Stimulated activated CD4-positive, alpha-beta T cell treated with anti-CD3 and anti-CD28 coated beads, TNF-alpha, amount 100 ng/mL, for 24 hours (primary cell): ENCODE data around the gene STPG1.
A peak's percentile ranks its signal among the peaks of the same experiment; 100 is the strongest.
"Not testable (repeated sequence)": the region's sequence is repeated elsewhere in the genome, so short reads cannot be mapped to it uniquely, and the experiment has no call there.

Source experiments
- DNase-seq, 3 experiments: peaks; one replicate each; pipeline ENCODE4 v3.0.0-alpha.2; 2020; ENCODE audit warnings: low read depth in 3 of 3

Gene STPG1, protein sequence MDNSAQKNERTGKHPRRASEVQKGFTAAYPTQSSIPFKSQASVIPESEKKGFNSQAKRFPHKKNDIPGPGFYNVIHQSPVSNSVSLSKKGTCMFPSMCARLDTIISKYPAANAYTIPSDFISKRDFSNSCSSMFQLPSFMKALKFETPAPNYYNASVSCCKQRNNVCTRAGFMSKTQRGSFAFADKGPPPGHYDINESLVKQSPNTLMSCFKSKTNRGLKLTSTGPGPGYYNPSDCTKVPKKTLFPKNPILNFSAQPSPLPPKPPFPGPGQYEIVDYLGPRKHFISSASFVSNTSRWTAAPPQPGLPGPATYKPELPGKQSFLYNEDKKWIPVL

DNA sequence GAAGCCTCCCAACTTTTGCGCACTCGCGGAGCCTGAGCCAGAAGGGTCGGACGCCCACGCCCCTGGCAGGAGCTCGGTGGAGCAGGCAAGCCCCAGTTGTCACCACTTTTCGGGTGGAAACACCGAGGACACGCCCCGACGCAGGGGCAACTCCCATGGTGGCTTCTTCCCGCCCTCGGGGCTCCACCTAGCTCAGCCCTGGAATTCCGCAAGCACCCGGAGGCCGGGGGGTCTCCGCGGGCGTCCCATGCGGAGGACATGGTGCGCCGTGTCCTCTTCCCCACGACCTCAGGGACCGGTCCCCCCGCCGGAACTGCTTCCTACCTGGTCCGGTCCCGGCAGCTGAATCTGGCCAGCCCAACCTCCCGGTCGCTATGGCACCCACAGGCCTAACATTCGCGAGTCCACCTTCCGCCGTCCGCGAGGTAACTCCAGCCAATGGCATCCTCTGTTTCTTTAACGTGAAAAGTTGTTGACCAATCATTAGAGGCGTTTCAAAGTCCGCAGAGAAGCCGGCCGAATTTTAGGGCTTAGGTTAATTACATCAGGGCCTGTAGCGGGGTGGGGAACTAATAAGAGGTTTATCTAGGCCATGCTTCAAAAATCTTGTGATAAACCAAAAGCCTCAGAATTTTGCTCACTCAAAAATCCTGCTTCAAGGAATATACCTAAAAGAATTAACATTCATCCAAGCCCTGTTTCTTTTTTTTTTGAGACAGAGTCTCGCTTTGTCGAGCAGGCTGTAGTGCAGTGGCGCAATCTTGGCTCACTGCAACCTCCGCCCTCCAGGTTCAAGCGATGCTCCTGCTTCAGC, at the start of gene STPG1:
Gene STPG1, minus strand, starts transcription at position 433 of the 814 bp plus-strand sequence. CDS start 12,394 bp downstream, outside the sequence.
- peak; percentile 54 to 79 (median 68) for DNase-seq

DNA sequence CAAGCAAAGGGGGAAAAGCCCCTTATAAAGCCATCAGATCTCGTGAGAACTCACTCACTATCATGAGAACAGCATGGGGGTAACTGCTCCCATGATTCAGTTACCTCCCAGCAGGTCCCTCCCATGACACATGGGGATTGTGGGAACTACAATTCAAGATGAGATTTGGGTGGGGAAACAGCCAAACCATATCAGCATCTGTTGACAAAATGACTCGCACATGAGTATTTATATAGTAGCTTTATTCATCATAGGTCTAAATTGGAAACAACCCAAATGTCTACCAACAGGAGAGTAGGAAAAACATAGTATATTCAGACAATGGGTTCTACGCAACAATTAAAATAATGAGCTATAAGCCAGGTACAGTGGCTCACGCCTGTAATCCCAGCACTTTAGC, 48.5 kb upstream of the STPG1 start:
- DNase-seq: not testable (repeated sequence)

DNA sequence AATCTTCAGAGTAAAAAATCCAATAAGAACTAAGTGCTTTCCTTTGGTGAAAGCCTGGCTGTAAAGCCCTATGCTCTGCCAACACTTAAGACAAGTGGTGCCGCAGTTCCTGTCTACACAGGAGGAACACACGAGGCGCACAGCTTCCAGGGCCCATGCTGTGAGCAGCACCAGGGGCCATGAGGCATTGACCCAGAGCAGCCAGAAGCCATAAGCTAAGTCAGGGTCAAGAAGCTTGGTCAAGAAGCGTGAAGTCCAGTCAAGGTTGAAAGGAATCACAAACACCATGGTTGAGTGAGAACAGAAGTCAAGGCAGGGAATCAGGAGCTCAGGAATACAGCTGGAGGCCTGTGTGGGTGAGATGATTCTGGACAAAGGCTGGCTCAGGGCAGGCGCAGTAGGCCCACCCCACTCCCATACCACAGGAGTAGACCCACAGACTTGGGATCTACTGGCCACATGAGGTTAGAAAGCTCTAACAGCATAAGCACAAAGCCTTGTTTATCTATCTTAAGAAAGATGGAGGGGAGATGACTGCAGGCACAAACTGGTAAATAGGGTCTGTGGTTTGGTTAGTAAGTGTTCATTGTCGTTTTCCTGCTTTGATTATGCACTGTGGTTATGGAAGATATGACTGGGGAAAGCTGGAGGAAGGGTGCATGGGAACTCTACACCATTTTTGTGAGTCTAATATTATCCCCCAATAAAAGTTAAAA, 46.1 kb upstream of the STPG1 start:
- DNase-seq: no peak

DNA sequence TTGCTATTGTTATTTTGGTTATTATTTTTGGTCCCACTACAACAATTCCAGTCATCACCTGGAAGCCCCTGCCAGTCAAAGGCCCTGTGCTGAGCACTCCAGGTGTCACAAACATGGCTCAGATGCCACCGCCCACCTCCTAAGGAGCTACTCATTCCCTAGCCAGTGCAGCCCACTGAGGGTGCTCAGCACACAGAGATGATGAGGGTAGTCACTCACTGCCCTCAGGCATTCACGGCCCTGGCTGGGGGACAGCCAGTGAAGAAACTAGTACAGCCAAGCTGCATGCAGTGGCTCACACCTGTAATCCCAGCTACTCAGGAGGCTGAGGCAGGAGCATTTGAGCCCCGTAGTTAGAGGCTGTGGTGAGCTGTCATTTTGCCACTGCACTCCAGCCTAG, 44.3 kb upstream of the STPG1 start:
- no peak for DNase-seq

DNA sequence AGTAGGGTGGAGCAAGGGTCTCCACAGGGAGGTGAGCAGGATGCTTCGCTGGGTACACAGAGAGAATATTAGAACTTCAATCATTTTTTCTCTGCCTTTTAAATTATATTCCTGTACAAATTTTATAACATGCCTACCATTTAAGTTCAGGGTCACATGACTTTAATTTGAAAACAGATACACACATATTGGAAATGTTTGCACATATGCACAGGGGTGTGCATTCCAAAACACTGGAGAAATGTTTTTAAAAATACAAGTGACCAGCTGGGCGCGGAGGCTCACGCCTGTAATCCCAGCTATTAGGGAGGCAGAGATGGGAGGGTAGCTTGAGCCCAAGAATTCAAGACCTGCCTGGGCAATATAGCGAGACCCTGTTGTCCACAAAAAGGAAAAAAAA, 41.7 kb upstream of the STPG1 start:
- no peak for DNase-seq

DNA sequence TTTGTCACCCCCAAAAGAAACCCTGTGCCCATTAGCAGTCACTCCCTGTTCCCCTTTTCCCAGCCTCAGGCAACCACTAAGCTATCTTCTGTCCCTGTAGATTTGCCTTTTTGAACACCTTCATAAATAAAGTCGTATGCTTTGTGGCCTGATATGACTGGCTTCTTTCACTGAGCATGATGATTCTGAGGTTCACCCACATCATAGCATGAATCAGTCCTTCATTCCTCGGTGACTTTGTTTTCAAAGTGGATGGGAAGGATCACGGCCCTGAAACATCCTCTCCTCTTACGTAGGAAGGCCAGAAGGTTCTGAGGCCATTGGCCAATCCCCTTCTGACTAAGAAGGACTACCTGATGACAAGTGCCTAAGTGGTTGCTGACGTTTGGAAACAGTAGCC, 41.1 kb upstream of the STPG1 start:
- DNase-seq: no peak

DNA sequence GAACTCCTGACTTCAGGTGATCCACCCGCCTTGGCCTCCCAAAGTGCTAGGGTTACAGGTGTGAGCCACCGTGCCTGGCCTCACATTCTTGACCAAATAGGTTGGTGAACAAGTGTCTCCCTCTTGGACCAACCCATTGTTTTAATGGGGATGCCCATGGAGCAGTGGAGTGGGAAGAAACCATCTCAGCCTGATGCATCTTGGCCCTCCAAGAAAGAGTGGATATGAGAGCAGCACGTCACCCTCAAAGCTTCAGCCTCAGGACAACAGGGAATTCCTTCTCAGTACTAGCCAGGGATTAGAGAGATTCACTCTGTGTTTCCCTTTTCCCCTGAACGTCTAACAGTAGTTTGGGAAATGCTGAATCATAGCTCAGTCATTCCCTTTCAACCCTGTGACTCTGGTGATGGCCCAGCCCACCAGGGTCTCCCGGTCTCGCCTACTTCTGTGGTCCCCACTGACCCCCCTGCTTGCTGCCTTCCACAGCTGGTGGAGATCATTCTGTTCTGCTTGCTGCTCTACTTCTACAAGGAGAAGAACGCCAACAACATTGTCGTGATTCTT, 39.4 kb upstream of the STPG1 start:
- no peak for DNase-seq

DNA sequence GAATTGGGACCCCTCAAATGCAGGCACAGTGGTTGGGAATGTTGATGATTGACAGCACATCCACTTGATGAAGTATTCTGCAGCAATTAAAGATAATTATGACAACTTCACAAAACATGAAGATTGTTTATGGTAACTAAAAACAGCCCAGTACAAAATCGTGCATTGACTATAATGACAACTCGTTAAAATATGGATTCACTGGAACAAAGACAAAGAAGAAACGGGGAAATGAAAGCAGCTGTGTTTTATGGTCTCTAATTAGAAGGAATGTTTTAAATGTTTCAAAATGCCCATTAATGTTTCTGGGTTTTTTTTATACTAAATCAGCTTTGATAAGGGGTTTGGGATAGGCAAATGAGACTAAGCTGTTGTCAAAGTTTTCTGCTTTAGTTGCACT, 38.2 kb upstream of the STPG1 start:
- DNase-seq: no peak

DNA sequence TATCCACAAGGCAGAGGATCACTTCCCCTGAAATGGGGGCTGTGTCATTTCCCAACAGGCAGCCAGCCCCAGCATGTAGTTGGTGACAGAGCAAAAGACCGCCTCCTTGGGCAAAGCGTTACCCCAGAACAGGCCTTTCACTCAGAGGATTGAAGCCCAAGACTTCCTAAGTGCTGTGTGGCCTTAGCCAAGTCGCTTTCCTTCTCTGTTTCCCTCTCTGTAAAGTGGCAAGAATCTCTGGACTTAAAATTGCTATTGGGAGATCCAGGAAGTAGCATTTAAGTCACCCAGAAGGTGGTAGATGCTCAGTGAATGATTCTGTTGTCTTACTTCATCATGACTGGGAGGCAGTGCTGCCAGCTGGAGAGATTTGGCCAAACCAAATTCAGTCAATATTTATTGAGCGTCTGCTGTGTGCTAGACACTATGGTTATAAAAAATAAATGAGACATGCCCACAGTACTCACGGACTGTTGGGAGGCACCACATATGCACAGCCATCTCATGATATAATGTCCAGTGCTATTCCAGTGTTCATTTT, 37.3 kb upstream of the STPG1 start:
- DNase-seq: no peak

DNA sequence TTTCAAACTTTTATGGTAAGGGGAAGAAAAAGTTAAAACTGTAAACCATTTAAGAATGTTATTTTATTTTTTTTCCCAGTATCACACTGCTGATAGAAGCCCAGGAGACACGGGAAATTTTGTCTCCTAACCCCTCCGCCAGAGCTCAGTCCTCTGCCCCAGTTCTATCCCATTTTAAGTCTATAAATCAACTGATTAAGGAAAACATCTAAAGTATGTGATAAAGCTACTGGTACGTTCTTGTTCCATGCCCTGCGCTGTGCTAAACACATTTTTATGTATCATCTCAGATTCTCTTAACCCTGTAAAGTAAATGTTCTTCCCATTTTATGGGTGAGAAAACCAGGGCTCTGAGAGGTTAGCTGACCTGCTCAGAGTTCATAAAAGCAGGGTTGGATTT, 36.7 kb upstream of the STPG1 start:
- no peak for DNase-seq

DNA sequence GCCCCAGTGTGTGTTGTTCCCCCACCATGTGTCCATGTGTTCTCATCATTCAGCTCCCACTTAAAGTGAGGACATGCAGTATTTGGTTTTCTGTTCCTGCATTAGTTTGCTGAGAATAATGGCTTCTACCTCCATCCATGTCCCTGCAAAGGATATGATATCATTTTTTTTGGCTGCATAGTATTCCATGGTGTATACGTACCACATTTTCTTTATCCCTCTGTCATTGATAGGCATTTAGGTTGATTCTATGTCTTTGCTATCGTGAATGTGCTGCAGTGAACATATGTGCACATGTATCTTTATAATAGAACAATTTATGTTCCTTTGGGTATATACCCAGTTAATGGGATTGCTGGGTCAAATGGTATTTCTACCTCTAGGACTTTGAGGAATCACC, 32.9 kb upstream of the STPG1 start:
- DNase-seq: not testable (repeated sequence)

DNA sequence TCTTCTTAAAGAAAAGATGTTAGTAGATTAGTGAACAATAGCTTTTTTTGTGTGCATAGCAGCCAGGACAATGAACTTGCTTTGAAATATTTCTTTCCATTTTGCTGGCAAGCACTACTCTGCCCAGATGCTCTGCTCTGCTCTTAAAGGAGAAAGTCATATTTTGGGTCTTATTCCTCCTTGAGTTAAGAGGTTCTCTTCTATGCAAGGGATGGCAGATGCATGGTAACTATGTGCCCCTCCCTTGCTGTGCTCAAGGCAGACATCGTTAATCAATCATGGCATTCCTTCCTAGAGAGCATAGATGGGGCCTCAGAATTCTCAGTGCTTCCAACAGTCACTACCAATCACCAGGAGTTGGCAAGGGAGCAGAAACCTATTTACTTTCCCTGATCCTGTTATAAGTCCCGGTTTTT, 29.7 kb upstream of the STPG1 start:
- no peak for DNase-seq

DNA sequence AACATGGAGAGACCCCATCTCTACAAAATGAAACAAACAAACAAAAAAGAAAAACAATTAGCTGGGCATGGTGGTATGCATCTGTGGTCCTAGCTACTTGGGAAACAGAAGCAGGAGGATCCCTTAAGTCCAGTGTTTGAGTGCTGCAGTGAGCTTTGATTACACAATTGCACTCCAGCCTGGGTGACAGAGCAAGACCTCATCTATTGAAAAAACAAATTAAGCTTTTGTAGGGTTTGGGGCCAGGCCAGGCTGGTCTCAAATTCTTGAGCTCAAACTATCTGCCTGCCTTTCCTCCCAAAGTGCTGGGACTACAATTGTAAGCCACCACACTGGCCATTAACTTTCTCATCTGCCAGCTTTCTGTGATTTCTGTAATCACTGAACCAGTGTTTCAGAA, 29.2 kb upstream of the STPG1 start:
- DNase-seq: no peak

DNA sequence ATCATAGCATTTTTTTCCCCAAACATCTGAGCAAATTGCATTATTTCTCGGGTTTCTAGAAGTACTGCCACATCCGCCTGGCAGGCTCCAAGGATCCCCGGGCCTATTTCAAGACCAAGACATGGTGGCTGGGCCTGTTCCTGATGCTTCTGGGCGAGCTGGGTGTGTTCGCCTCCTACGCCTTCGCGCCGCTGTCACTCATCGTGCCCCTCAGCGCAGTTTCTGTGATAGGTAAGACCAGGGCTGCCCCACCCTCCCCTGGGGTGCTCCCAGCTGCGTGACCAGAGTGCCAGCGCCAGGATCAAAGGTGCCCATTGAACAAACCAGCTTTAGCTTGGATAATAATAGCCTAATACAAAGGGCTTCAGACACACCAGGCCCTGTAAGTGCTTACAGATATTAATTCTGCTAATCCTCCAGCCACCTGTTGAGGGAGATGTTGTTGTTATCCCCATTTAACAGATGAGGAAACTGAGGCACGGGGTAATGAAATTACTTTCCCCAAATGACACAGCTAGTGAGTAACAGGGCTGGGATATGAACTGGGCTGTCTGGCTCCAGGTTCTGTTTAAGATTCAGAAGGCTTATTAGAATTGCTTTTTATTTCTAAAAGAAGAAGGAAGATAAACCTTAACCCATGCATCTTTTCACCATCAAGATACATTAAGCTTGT, 28.6 kb upstream of the STPG1 start:
- DNase-seq: no peak

DNA sequence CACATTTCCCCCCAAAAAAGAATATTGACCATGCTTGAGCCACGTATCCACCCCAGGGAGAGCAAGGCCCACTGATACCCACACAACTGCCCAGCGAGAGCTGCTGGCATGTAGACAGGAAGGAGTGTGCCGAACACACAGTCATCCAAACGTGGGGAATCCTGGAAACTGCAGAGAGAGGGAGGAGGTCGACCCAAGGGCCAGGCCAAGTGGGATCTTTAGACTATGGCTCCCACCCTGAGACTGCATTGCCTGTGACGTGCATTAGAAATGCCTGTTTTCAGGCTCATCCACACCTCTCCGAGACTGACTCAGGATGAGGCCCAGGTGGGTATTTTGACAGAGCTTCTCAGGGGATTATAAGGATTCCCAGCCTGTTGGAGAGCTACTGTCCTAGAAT, 27.9 kb upstream of the STPG1 start:
- DNase-seq: no peak

DNA sequence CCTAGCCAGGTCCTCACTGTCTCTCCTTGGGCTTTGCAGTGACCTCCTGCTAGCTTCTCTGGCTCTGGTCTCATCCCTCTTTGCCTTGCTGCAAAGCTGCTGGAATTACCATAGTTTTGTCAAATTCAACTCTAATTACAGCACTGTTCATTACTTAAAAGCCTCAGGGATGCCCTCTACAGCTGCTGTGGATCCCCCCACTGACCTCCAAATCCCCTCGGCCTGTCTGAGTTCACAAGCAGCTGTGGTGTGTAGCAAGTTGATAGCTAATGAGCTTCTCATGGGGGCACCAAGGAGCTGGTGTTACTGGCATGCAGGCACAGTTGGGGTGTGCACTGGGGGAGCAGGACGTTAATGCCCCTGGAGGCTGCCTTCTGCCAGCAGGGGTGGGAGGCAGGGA, 26.9 kb upstream of the STPG1 start:
- DNase-seq: no peak

DNA sequence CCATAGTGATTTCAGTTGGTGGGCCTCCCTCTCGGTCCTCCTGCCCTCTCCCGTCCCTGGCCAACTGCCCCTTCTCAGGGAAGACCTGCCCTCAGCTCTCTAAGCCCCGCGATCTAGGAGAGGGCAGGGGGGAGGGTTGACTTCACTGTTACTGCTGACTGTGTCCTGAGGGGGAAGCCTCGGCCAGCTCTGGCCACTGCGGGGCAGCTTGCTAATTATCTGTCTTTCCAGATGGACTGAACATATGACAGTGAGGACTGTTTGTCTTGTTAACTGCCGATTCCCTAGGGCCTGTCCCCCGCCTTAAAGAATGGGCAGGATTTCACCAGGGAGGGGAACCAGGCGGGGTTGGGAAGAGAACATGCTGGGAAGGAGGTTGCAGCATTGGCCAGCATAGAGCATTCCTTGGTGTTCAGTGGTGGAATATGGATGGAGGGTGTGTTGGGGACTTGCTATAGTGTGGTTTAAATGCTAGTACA, 24.9 kb upstream of the STPG1 start:
- DNase-seq: no peak

DNA sequence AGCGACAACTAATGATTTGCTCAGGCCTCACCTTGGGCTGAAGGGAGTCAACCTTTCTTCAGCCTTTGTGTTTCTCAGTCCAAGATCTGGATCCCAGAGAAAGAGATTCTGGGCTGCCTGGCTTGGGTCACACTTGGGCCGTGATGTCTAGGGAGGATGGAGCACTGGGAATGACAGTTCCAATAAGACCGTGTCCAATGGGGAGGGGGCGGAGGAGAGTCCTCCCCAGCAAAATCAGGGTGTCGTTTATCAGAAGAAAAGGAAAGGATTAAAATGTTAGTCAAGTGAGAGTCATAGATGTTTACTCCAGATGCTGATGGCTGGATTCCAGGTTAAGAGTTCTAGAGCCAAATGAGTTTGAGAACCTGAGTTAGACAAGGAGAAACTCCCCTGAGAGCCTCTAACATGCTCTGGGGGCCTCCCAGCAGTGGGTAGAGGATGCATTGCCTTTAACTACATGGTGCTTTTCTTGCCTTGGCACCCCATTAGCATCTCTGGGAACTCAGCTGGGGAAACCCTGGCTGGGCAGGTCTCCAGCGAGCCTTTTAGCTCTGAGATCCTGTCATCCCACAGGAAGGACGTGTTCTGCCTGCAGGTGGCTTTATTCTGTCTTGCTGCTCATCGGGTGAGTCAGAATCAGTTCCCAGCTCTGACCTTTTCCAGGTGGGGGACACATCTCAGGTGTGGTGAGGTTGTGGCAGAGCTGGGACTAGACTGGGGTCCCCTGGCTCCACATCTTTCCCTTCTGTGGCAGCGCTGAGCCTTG, 24.2 kb upstream of the STPG1 start:
- DNase-seq: no peak

DNA sequence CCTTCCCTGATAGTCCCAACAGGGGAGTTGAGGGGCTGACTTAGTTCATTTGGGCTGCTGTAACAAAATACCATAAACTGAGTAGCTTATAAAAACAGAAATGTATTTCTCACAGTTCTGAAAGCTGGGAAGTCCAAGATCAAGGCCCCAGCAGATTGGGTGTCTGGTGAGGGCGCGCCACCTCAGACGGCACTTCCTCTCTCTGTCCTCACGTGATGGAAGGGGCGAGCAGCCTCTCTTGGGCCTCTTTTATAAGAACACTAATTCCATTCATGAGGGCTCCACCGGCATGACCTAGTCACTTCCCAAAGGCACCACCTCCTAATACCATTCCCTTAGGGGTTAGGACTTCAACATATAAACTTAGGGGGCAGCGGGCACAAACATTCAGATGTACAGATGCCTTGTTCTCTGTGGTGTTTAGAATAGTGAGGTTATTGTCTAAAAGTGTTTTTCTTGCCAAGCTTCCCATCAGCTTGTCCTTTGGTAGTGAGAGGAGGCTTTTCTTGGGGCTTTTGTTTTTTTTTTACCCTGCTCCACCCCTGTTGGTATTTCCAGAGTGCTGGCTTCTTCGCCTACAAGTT, 22.3 kb upstream of the STPG1 start:
- DNase-seq: no peak

DNA sequence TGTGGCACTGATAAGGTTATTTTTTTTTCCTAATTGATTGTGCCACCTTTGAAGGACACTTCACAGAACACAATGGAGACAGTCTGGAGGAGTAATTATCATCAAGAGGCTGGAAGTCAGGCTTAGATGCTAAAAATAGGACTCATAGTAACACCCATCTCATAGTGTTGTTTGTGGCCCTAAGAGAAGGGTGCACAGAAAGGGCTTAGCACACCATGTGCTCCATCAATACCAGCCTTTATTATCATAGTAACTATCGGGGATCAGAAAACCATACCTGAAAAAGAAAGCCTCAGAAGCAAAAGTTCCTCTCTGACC, 13.9 kb upstream of the STPG1 start:
- no peak for DNase-seq
